GM18505 (cell line): ENCODE results near the gene ZBTB18.

Experiments
- ATAC-seq: cut with Tn5 transposase; IDR thresholded peaks from one replicate; pipeline ENCODE4 v1.9.1; 2021; ENCODE audit not compliant: unreplicated experiment
- POLR2A ChIP-seq: IDR thresholded peaks from 4 replicates; pipeline ENCODE4 v1.6.1; 2011; ENCODE audit warnings: borderline replicate concordance; ENCODE audit not compliant: insufficient read depth, insufficient read length; ENCODE audit errors: extremely low read depth

Gene ZBTB18

GRCh38 chr1:244077473-244078220 lies 26.6 kb downstream of the ZBTB18 start:
- peak; percentile 40 for ATAC-seq
- TF ChIP-seq POLR2A = no peak

- TF ChIP-seq POLR2A = no peak
- ATAC-seq = no peak
Observed at GRCh38 chr1:244080343-244080929, 29.4 kb downstream of the ZBTB18 start.

DNA sequence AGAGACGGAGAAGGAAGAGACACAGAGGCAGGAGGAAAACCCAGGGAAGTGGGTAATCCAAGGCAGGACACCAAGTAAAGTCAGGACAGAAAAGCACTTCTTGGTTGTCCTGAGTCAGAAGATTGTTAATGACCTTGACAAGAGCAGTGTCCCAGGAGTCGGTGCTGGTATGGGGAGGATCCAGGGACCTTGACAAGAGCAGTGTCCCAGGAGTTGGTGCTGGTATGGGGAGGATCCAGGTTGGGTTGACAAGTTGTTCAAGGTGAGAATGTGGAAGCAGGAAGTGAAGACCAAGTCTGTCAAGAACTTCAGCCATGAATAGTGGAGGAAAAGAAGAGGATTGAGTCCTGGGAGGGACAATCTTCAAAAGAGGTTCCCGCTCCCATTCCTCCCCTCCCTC lies 31.9 kb downstream of the ZBTB18 start:
- no peak for TF ChIP-seq POLR2A
- no peak for ATAC-seq

DNA sequence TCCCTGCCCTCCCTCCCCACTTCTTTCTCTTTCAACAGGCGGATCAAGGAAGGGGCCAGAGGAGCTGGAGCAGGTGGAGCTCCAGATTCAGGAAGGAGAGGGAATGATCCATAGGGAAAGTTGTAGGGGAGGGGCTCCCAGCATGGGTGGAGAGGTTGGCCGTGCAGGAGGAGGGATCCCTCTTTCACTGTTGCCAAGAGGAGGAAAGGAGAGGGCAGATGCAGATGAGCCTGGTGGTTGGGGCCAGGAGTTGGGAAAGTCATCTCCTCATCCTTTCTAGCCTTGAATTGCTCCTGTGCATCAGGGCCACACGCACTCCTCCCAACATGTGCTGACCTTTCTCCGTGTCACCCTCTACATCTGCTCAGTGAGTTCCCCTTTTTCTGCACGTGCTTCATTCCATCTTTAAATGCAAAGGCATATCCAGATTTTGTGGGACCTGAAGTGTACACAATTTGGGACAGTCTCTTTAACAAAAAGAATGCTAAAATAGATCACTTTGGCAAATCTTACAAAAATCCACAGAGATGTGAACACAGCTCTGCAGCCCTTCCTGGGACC lies 32.4 kb downstream of the ZBTB18 start:
- TF ChIP-seq POLR2A = no peak
- ATAC-seq = no peak

- ATAC-seq = no peak
- TF ChIP-seq POLR2A = no peak
Observed at GRCh38 chr1:244084763-244085162, 33.7 kb downstream of the ZBTB18 start.

DNA sequence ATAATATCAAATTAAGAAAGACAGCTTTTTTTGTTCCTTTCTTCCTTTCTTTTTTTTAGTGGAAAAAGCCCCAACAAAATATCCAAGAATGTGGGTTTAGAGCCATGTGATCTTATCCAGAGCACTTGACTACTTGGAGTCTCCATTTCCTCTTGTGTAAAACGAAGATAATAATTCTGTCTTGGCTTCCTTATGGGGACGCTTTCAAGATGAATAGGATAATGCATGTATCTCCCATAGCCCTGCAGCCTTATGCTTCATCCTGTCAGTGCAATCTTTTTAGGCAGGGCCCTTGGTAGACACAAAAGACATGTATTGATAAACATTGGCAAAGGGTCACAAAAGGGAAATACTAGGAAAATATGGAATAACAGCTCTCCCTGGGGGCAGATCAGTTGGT lies 34.8 kb downstream of the ZBTB18 start:
- ATAC-seq = no peak
- TF ChIP-seq POLR2A = no peak

- no peak for ATAC-seq
- TF ChIP-seq POLR2A = no peak
Observed at GRCh38 chr1:244087021-244087560, 36.0 kb downstream of the ZBTB18 start.

DNA sequence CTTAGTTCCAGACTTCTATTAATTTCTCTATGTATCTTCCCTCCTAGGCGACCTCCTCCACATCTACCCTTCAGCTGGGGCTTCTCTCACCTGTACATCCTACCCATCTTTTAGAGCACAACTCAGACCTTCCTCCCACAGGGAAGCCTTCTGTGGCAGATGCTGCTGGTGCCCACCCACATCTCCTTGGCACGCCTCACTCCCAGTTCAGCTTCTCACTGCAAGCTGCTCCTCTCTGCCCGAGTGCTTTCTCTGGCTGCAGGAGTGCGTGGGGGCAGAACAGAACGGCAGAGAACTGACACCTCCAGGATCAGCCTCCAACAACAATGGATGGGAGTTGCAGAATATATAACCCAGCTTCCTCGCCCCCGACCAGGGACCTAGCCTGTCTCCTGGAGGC lies 36.5 kb downstream of the ZBTB18 start:
- ATAC-seq = no peak
- no peak for TF ChIP-seq POLR2A

DNA sequence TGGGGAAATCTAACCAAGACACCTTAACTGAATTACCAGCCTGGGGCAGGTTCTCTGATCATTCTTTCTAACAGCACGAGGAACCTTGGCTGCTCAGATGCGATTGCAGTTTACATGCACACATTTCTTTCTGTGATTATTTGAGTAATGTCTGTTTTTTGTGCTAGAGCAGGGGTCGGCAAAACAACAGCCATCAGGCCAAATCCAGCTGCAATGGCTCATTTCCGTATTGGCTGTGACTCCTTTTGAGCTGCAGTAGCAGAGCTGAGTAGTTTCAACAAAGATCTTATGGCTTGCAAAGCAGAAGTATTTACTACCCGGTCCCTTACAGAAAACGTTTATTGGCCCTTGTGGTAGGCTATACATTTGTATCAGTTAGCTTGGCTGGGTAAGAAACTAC lies 37.1 kb downstream of the ZBTB18 start:
- ATAC-seq = no peak
- TF ChIP-seq POLR2A = no peak

GRCh38 chr1:244089561-244089960 lies 38.5 kb downstream of the ZBTB18 start:
- ATAC-seq = no peak
- TF ChIP-seq POLR2A = no peak

GRCh38 chr1:244090645-244091044 lies 39.6 kb downstream of the ZBTB18 start:
- TF ChIP-seq POLR2A = no peak
- ATAC-seq = no peak

GRCh38 chr1:244092293-244092963 lies 41.3 kb downstream of the ZBTB18 start:
- ATAC-seq = no peak
- no peak for TF ChIP-seq POLR2A

DNA sequence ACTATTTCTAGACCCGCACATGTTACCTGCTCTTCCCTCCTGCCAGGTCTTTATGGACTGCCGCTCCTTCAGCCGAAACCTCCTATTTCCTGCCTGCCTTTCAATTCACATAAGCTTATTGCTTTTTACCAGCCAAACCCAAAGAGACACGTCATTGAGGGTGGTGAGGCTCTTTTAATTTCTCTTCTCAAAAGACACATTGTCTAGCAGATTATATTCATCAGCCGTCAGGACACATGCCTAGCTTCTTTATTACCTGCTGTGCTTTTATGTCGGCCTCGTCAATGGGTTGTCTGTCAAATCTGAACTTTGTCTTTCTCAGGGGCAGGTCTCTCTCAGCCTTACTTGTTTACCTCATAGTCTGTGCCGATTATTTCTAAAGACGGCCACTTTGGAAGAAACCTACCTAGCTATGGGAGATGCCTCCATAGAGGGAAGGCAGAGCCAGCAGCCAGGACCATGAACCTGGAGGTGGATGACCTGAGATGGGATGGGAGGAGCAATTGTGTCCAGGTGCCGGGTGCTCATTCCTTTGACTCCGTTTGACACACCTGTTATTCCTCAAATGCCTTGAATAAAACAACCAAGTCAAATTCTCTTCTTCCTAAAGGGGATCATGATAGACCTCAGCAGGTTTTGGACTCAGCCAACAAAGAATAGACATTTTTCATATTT lies 42.0 kb downstream of the ZBTB18 start:
- no peak for ATAC-seq
- no peak for TF ChIP-seq POLR2A

DNA sequence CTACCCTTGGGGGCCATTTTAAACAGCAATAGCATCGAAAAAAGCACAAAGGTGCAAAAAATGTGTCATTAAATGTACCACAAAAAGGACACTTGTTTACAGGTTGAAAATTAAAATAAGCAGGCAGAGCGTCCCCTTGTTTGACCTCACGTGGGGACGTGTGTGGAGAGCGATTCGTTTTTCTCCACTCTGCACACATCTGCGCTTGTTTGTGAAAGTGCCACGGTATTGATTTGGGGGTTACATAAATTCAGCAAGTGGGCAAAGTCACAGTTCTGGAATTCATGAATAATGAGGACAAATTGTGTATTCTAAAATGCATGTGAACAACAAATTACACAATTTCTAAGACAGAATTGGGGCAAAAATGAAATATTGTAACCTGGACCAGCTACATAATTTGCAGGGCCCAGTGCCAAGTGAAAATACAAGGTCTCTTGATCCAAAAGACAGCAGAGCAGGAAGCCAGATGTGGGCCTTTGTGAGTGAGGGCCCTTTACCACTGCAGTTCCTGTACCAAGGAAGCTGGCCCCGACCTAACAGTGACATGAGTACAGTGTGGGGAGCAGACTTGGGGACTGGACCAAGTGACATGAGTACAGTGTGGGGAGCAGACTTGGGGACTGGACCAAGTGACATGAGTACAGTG lies 43.9 kb downstream of the ZBTB18 start:
- no peak for TF ChIP-seq POLR2A
- ATAC-seq = no peak
